ENCODE results near the gene RFC4.
"Not testable (repeated sequence)": the region's sequence is repeated elsewhere in the genome, so short reads cannot be mapped to it uniquely, and the experiment has no call there.

Gene RFC4

DNA sequence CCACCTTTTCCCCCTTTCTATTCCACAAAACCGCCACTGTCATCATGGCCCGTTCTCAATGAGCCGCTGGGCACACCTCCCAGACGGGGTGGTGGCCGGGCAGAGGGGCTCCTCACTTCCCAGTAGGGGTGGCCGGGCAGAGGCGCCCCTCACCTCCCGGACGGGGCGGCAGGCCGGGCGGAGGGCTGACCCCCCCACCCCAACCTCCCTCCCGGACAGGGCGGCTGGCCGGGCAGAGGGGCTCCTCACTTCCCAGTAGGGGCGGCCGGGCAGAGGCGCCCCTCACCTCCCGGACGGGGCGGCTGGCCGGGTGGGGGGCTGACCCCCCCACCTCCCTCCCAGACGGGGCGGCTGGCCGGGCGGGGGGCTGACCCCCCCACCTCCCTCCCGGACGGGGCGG, 5.0 kb upstream of the RFC4 start:
- not testable (repeated sequence) for H3K9me3 Mint-ChIP-seq; H3K36me3 Mint-ChIP-seq (ENCODE audit: low read depth); H3K4me3 Mint-ChIP-seq; H3K27ac Mint-ChIP-seq; H3K27me3 Mint-ChIP-seq
- H3K4me1 Mint-ChIP-seq (ENCODE audit: low read depth): peaks cover 23% of the 10 kb centered on the region

DNA sequence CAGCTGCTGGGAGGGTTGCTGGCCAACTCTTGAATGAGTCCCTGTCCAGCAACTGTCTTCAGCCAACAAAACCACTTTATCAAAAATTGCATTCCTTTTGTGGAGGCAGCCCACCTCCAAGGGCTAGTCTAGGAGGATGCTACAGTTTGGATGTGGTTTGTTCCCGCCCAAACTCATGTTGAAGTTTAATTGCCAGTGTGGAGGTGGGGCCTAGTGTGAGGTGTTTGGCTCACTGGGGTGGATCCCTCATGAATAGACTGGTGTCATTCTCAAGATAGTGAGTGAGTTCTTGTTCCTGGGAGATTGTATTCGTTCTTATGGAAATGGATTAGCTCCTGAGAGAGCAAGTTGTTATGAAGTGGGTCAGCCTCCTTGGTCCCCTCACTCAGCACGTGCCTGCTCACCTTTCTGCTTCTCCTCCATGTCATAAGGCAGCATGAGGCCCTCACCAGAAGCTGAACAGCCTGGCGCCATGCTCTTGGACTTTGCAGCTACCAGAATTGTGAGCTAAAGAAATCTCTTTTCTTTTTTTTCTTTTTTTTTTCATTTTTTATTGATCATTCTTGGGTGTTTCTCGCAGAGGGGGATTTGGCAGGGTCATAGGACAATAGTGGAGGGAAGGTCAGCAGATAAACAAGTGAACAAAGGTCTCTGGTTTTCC, 4.2 kb upstream of the RFC4 start:
- Mint-ChIP-seq H3K9me3 (no peaks in the 10 kb centered on the region), H3K27me3 (peaks cover 6% of the 10 kb centered on the region), H3K4me3 (no peak overlapping the region), H3K4me1 (ENCODE audit: low read depth) (peaks cover 21% of the 10 kb centered on the region), H3K36me3 (ENCODE audit: low read depth) (peaks cover 3% of the 10 kb centered on the region), H3K27ac (no peak overlapping the region)

DNA sequence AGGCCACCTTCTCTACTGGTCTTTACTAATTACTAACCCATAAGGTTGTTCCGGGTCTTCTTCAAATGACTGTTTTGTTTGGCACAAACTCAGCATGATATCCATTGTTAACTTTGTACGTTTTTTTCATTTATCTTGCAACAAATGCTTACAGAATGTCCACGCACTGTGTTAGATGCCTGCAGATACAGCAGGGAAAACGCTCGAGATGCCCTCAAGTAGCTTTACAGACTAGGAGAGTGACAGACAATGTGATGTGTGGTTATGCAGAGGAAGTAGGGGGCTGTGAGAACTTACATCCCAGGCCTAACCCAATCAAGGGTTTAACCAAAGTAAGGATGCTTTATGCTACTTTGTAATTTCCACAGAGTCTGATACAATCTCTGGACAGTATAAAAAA, 949 bp upstream of the RFC4 start:
- Mint-ChIP-seq H3K36me3 (ENCODE audit: low read depth) (peaks cover 28% of the 10 kb centered on the region), H3K4me1 (ENCODE audit: low read depth) (peaks cover 41% of the 10 kb centered on the region), H3K9me3 (no peaks in the 10 kb centered on the region), H3K4me3 (peak overlapping the region; percentile 93), H3K27me3 (no peaks in the 10 kb centered on the region), H3K27ac (peak overlapping the region; percentile 93)

DNA sequence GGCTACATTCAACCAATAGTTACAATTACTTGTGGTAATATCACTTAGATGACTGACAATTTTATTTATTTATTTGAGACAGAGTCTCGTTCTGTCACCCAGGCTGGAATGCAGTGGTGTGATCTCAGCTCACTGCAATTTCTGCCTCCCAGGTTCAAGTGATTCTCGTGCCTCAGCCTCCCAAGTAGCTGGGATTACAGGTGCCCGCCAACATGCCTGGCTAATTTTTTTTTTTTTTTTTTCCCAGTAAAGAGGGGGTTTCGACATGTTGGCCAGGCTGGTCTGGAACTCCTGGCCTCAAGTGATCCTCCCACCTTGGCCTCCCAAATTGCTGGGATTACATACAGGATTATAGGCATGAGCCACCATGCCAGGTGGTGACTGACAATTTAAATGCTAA, 2.8 kb downstream of the RFC4 start:
- H3K4me3 Mint-ChIP-seq, H3K9me3 Mint-ChIP-seq, H3K27ac Mint-ChIP-seq, H3K27me3 Mint-ChIP-seq: not testable (repeated sequence)
- Mint-ChIP-seq H3K36me3 (ENCODE audit: low read depth) (peaks cover 54% of the 10 kb centered on the region), H3K4me1 (ENCODE audit: low read depth) (peaks cover 54% of the 10 kb centered on the region)

DNA sequence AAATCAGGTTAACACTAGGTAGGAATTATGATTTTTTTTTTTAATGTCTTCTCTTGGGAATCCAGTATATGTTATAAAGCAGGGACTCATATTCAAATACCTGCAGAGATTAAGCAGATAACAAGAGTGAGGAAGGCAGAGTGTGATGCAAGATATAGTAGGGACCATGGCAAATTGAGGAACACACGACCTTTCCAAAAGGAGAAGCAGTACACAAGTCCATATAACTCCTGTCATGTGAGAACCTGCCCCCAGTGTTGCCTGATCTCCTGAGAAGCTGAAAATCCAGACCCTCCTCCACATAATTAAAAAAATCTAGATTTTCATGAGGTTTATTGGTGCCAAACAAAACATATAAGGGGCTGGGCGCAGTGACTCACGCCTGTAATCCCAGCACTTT, 3.6 kb downstream of the RFC4 start:
- Mint-ChIP-seq H3K27me3 (no peaks in the 10 kb centered on the region), H3K27ac (peak overlapping the region; percentile 58), H3K36me3 (ENCODE audit: low read depth) (peaks cover 57% of the 10 kb centered on the region), H3K4me1 (ENCODE audit: low read depth) (peaks cover 52% of the 10 kb centered on the region), H3K4me3 (peak overlapping the region; percentile 10), H3K9me3 (no peaks in the 10 kb centered on the region)

DNA sequence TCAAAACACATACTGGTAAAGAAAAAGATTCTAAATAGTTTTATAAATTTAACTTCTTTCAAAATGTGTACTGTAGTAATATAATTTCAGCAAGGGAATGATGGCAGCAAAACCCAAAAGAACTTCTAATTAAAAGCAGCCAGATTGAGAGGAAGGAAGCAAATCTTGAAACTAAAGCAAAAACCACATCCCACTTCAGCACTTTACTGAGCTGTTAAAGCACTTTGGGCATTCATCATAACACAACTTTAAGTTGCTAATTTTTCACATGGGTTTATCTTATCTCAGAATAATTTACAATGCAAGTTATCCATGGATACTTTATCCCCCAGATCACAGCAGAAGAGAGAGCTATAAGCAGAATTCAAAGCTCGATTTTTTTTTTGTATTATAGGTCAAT, 6.0 kb downstream of the RFC4 start:
- Mint-ChIP-seq H3K4me1 (ENCODE audit: low read depth) (peaks cover 38% of the 10 kb centered on the region), H3K36me3 (ENCODE audit: low read depth) (peaks cover 69% of the 10 kb centered on the region), H3K27me3 (no peaks in the 10 kb centered on the region), H3K9me3 (no peaks in the 10 kb centered on the region), H3K27ac (no peak overlapping the region), H3K4me3 (no peak overlapping the region)

DNA sequence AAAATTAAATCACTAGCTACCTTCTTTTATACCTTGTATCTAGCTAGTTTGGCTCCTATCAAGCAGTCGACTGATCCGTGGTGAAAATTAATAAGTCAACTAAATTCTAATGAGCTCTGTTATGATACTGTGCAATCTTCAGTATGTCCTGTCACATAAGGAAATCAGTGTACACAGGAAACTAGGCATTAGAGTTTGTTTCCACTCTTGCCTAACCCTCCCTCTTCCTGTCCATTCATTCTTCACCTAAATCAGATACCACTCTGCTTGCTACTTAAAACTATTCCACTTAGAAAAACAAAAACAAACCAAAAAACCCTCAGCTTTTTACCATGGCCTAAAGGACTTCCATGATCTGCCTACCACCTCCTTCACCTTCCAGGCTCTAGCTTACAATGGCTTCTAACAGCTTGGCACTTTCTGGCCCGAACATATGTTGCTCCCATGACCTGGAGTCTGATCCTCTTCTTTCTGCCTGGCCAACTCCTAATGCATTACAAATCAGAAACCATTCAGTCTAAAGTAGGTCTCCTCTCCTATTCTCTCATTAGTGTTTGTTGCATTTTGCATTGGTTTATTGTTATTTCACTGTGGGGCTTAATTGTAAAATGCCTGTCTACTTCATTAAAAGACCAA, 7.9 kb downstream of the RFC4 start:
- H3K9me3 Mint-ChIP-seq: no peaks in the 10 kb centered on the region
- peaks cover 26% of the 10 kb centered on the region for H3K4me1 Mint-ChIP-seq (ENCODE audit: low read depth)
- H3K4me3 Mint-ChIP-seq: no peak overlapping the region
- peaks cover 74% of the 10 kb centered on the region for H3K36me3 Mint-ChIP-seq (ENCODE audit: low read depth)
- no peaks in the 10 kb centered on the region for H3K27me3 Mint-ChIP-seq
- H3K27ac Mint-ChIP-seq: no peak overlapping the region

DNA sequence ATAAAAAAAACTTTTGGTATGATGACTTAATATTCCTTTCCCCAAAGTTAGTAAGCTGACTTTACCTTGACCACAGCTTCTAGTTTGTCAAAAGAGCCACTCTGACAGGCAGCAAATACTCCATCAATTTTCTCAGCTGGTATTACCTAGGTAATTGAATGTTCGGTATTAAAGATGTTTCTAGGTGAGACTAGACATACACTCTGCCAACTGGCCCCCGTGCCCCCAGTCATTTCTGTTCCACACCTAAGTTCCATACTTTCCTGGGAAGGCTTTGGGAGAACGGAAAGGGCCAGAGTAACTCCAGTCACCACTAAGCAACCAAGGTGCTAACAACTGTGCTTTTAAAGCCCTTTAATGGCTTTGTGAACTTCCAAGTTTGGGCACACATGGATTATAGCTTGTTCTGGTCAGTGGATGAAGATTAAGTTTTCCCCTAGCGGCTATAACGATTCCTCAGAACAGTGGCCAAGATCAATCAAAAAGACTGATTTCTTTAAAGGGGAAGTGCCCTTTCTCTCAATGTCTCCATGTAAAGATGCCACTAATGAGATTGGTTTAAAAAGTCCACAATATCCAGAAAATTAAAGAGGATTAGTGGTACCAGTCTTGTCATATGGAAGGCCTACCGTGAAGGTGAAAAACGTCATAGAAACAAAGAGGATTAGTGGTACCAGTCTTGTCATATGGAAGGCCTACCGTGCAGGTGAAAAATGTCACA, 15.9 kb downstream of the RFC4 start:
- Mint-ChIP-seq H3K4me3 (peak overlapping the region; percentile 99), H3K4me1 (ENCODE audit: low read depth) (peaks cover 44% of the 10 kb centered on the region), H3K36me3 (ENCODE audit: low read depth) (peaks cover 96% of the 10 kb centered on the region), H3K27ac (peak overlapping the region; percentile 61), H3K27me3 (no peaks in the 10 kb centered on the region), H3K9me3 (no peaks in the 10 kb centered on the region)

DNA sequence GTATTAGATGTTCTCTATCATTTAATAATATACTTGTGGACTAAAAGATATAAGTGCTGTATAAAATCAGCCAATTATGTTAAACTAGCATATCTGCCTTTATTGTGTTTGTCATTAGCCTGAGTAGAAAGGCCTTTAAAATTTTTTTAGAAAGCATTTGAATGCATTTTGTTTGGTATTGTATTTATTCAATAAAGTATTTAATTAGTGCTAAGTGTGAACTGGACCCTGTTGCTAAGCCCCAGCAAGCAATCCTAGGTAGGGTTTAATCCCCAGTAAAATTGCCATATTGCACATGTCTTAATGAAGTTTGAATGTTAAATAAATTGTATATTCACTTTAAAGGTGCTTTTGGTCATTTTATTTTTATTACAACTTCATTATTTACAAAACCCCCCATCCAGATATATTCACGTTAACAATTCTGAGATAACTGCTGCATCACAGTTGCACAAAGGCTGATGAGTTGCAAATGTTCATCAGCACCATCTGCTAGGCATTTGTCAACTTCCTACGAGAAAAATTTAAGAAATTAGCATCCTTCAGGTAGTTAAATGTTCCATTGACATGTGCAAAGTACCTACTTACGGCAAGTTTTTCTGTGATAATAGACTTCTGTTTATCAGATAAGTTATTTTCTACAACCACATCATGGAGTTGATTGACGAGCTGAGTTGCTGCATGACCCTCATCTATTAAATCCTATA, 16.6 kb downstream of the RFC4 start:
- Mint-ChIP-seq H3K36me3 (ENCODE audit: low read depth) (peaks cover 96% of the 10 kb centered on the region), H3K4me1 (ENCODE audit: low read depth) (peaks cover 51% of the 10 kb centered on the region)

DNA sequence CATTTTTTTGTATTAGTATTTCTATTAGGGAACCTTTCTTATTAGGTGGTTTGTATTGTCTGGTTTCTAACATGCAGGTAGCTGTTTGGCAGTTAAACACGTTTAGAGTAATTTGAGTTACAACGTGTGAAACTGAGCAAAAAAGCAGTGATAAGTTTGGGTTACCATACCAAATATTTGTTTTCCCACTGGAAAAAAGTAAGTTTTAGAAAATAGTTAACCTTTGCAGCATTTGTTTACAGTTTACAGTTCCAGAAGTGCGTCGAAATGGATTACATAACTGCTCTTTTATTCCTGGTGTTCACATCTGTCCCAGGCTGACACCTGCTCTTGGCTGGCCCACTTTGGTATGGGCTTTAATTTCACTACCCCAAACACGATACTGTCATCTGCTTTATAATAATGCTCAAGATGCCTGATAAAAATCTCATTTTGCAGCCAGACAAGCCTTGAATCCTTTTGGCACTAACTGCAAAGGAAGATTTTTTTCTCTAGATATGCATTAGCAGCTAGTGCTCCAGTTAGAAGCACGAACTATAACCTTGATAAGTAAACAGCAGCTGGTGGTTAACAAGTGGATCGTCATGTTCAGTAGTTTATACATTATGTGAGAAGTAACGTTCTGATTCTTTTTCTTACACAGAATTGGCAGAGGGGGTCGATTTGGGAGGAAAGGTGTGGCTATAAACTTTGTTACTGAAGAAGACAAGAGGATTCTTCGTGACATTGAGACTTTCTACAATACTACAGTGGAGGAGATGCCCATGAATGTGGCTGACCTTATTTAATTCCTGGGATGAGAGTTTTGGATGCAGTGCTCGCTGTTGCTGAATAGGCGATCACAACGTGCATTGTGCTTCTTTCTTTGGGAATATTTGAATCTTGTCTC, 17.6 kb downstream of the RFC4 start:
- Mint-ChIP-seq H3K4me1 (ENCODE audit: low read depth) (peaks cover 59% of the 10 kb centered on the region), H3K27me3 (no peaks in the 10 kb centered on the region), H3K4me3 (peak overlapping the region; percentile 99), H3K9me3 (no peaks in the 10 kb centered on the region), H3K36me3 (ENCODE audit: low read depth) (peaks cover 97% of the 10 kb centered on the region), H3K27ac (peak overlapping the region; percentile 100)

More for the DNA sequence above, 16.6 kb downstream of the RFC4 start:
- H3K27ac Mint-ChIP-seq: peak overlapping the region; percentile 61
- no peaks in the 10 kb centered on the region for H3K27me3 Mint-ChIP-seq
- H3K9me3 Mint-ChIP-seq: no peaks in the 10 kb centered on the region
- H3K4me3 Mint-ChIP-seq: peak overlapping the region; percentile 99

DNA sequence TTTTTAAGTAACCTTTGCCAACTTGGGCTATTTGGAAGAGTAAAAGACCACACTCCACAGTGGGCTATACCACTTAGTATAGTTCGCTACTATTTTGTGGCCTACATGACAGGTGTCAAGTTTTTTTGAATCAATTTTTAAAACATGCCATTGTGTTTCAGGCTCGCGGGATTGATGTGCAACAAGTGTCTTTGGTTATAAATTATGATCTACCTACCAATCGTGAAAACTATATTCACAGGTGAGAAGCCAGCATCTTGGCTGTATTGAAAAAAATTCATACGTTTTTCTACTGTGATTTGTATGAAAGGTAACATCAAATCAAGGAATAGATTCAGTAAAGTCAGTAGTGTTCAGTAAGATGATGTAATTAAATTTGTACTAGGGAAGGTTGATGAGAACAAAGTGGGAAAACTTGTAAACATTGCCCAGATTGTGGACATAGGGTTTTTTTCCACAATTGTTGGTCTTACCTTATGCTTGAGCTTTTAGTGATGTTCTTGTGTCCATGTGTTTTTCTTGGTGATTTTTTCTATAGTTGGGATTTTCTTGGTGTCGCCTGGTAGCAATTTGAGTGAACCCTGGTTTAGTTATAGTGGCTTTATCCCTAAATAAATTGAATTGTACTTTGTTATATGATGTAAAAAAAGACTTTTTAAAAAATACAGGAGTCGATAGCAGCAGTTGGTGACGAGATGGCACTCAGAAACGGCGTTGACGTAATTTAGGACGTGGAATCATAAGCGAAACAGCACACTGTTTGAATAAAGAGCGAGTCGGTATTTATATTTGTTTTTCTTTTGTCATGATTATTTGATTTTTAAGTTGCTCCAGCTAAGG, 18.4 kb downstream of the RFC4 start:
- H3K27ac Mint-ChIP-seq: peak overlapping the region; percentile 100
- peaks cover 64% of the 10 kb centered on the region for H3K4me1 Mint-ChIP-seq (ENCODE audit: low read depth)
- peak overlapping the region; percentile 99 for H3K4me3 Mint-ChIP-seq
- peaks cover 94% of the 10 kb centered on the region for H3K36me3 Mint-ChIP-seq (ENCODE audit: low read depth)
- H3K27me3 Mint-ChIP-seq: no peaks in the 10 kb centered on the region
- H3K9me3 Mint-ChIP-seq: no peaks in the 10 kb centered on the region

DNA sequence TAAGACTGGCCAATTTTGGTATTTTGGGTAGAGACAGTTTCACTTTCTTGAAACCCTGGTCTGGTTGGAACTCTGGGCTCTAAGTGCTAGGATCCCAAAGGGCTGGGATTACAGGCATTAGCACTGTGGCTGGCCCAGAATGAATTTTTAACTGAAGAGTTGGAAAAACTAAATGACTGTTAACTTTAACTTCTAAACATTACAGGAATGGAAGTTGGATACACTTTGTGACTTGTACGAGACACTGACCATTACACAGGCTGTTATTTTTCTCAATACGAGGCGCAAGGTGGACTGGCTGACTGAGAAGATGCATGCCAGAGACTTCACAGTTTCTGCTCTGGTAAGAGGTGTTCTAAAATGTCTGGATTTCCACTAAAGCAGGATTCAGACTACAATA, 19.4 kb downstream of the RFC4 start:
- peak overlapping the region; percentile 100 for H3K27ac Mint-ChIP-seq
- H3K4me3 Mint-ChIP-seq: peak overlapping the region; percentile 99
- no peaks in the 10 kb centered on the region for H3K27me3 Mint-ChIP-seq
- H3K4me1 Mint-ChIP-seq (ENCODE audit: low read depth): peaks cover 72% of the 10 kb centered on the region
- no peaks in the 10 kb centered on the region for H3K9me3 Mint-ChIP-seq
- peaks cover 85% of the 10 kb centered on the region for H3K36me3 Mint-ChIP-seq (ENCODE audit: low read depth)

DNA sequence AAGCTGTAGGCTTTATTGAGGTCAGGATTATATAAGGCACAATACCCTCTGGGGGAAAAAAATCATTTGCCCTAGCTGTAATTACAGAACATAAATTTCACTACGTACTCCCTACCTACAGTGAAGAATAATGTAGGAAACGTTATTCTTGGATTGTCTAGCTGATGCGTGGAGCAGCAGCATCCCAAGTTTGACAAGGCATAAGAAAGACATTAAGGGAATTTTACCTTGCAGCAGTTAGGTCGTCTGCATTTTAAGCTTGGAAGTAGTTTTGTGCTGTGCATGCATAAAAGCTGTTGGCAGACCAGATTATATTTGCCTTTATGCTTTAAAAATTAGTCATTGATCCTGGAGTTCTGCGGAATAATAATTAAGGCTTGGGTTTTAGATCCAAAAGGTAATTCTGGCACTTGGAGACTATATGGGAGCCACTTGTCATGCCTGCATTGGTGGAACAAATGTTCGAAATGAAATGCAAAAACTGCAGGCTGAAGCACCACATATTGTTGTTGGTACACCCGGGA, 20.7 kb downstream of the RFC4 start:
- Mint-ChIP-seq H3K9me3 (no peaks in the 10 kb centered on the region), H3K4me1 (ENCODE audit: low read depth) (peaks cover 74% of the 10 kb centered on the region), H3K27ac (peak overlapping the region; percentile 100), H3K4me3 (peak overlapping the region; percentile 99), H3K27me3 (no peaks in the 10 kb centered on the region), H3K36me3 (ENCODE audit: low read depth) (peaks cover 73% of the 10 kb centered on the region)
